GM12865 (cell line): Measurements from ENCODE around the gene OLFML1.
A peak's percentile ranks its signal among the peaks of the same experiment; 100 is the strongest.

Experiments used
- DNase-seq: peaks from one replicate; pipeline ENCODE4 v3.0.0; 2010; ENCODE audit warnings: low read depth
- H3K4me3 ChIP-seq: 2 replicates; pipeline ENCODE4 v1.5.1; 2011; ENCODE audit warnings: mild to moderate bottlenecking, low read depth, low read length, control low read depth
- CTCF ChIP-seq: IDR thresholded peaks from 2 replicates; pipeline ENCODE4 v1.5.1; 2011; ENCODE audit warnings: low read length, control low read depth, low read depth, inconsistent platforms; ENCODE audit not compliant: insufficient read depth; ENCODE audit errors: missing control alignments

The OLFML1 gene

GRCh38 chr11:7451520-7451919 lies 33.8 kb upstream of the OLFML1 start:
- DNase-seq, result no peak
- H3K4me3 ChIP-seq, result no peak overlapping the region
- TF ChIP-seq CTCF, result no peak

- DNase-seq, result no peak
- H3K4me3 ChIP-seq, result no peak overlapping the region
- TF ChIP-seq CTCF, result no peak
These were observed 33.3 kb upstream of the OLFML1 start for GRCh38 chr11:7451952-7452494.

- no peak for DNase-seq
- no peak for TF ChIP-seq CTCF
- H3K4me3 ChIP-seq, result no peak overlapping the region
These were observed 30.5 kb upstream of the OLFML1 start for GRCh38 chr11:7454854-7455253.

GRCh38 chr11:7457211-7457610 lies 28.1 kb upstream of the OLFML1 start:
- no peak overlapping the region for H3K4me3 ChIP-seq
- no peak for DNase-seq
- no peak for TF ChIP-seq CTCF

GRCh38 chr11:7462706-7463105 lies 22.6 kb upstream of the OLFML1 start:
- DNase-seq, result no peak
- no peak overlapping the region for H3K4me3 ChIP-seq
- no peak for TF ChIP-seq CTCF

- no peak for TF ChIP-seq CTCF
- no peak overlapping the region for H3K4me3 ChIP-seq
- peak; percentile 51 for DNase-seq
These were observed 17.7 kb upstream of the OLFML1 start for GRCh38 chr11:7467652-7468051.

- TF ChIP-seq CTCF, result no peak
These were observed 15.9 kb upstream of the OLFML1 start for GRCh38 chr11:7469351-7469865.

More at GRCh38 chr11:7469351-7469865, 15.9 kb upstream of the OLFML1 start:
- no peak for DNase-seq
- H3K4me3 ChIP-seq, result no peak overlapping the region
